ENCODE results near the gene ARHGEF12. TPM values are rescaled to one million over a fixed set of nuclear protein-coding genes. Genes with fewer than 3 reads are reported as not detected.

Gene ARHGEF12
- total and polyA plus RNA-seq, 3 experiments from 2014 or later: 4.6 to 31.0 (median 30.1) TPM

- H3K4me1 Mint-ChIP-seq: no peaks in the 10 kb centered on the region
- H3K27ac Mint-ChIP-seq: no peak overlapping the region
- Histone ChIP-seq H3K4me3 (ENCODE audit: low read length) (no peak overlapping the region), H3K27me3 (ENCODE audit: insufficient read depth, low read length, poor library complexity, severe bottlenecking) (no peaks in the 10 kb centered on the region), H3K4me1 (ENCODE audit: insufficient read depth, low read length) (no peaks in the 10 kb centered on the region), H3K27ac (ENCODE audit: low read depth, low read length) (no peak overlapping the region), H3K36me3 (ENCODE audit: insufficient read depth, low read length) (no peaks in the 10 kb centered on the region), H3K9me3 (ENCODE audit: low read length) (no peaks in the 10 kb centered on the region)
- peaks cover 0 to 1% of the 10 kb centered on the region in 2 donors for H3K27me3 Mint-ChIP-seq
- H3K36me3 Mint-ChIP-seq: peaks cover 0 to 31% (median 3%) of the 10 kb centered on the region in 3 donors
- no peaks in the 10 kb centered on the region for H3K9me3 Mint-ChIP-seq
- H3K4me3 Mint-ChIP-seq: no peak overlapping the region
- ChIA-PET CTCF (no interaction called here), POLR2A (no interaction called here)
- DNase-seq: no peak
These were observed 88.7 kb downstream of the ARHGEF12 start for GRCh38 chr11:120424970-120425332.

GRCh38 chr11:120425527-120425926, 89.3 kb downstream of the ARHGEF12 start:
- H3K27ac ChIP-seq (ENCODE audit: low read depth, low read length): no peak overlapping the region

GRCh38 chr11:120430146-120430545, 93.9 kb downstream of the ARHGEF12 start:
- no peaks in the 10 kb centered on the region for H3K36me3 ChIP-seq (ENCODE audit: insufficient read depth, low read length)
- H3K4me1 Mint-ChIP-seq: peaks cover 16 to 18% (median 17%) of the 10 kb centered on the region in 3 donors
- no peaks in the 10 kb centered on the region for H3K9me3 Mint-ChIP-seq
- no peaks in the 10 kb centered on the region for H3K4me1 ChIP-seq (ENCODE audit: insufficient read depth, low read length)
- no peak for DNase-seq
- no peak overlapping the region for H3K27ac Mint-ChIP-seq
- CTCF ChIA-PET: interaction anchor here (0.7 kb wide), 1 partner anchor 12 kb away, joined by 3 read pairs; no protein-coding TSS in a partner anchor
- no peaks in the 10 kb centered on the region for H3K9me3 ChIP-seq (ENCODE audit: low read length)
- H3K27me3 ChIP-seq (ENCODE audit: insufficient read depth, low read length, poor library complexity, severe bottlenecking): no peaks in the 10 kb centered on the region
- H3K4me3 ChIP-seq (ENCODE audit: low read length): no peak overlapping the region
- H3K27ac ChIP-seq (ENCODE audit: low read depth, low read length): no peak overlapping the region
- POLR2A ChIA-PET: no interaction called here
- H3K36me3 Mint-ChIP-seq: peaks cover 0 to 27% (median 8%) of the 10 kb centered on the region in 3 donors
- H3K4me3 Mint-ChIP-seq: no peak overlapping the region
- peaks cover 0 to 1% of the 10 kb centered on the region in 2 donors for H3K27me3 Mint-ChIP-seq

More at GRCh38 chr11:120425527-120425926, 89.3 kb downstream of the ARHGEF12 start:
- Mint-ChIP-seq H3K27ac (no peak overlapping the region), H3K4me1 (no peaks in the 10 kb centered on the region), H3K36me3 (peaks cover 0 to 31% (median 3%) of the 10 kb centered on the region in 3 donors), H3K9me3 (no peaks in the 10 kb centered on the region), H3K27me3 (peaks cover 0 to 1% of the 10 kb centered on the region in 2 donors), H3K4me3 (no peak overlapping the region)
- H3K27me3 ChIP-seq (ENCODE audit: insufficient read depth, low read length, poor library complexity, severe bottlenecking): no peaks in the 10 kb centered on the region
- ChIA-PET POLR2A (no interaction called here), CTCF (no interaction called here)
- no peak for DNase-seq
- no peaks in the 10 kb centered on the region for H3K9me3 ChIP-seq (ENCODE audit: low read length)
- H3K36me3 ChIP-seq (ENCODE audit: insufficient read depth, low read length): no peaks in the 10 kb centered on the region
- no peaks in the 10 kb centered on the region for H3K4me1 ChIP-seq (ENCODE audit: insufficient read depth, low read length)
- no peak overlapping the region for H3K4me3 ChIP-seq (ENCODE audit: low read length)

GRCh38 chr11:120431633-120432032, 95.4 kb downstream of the ARHGEF12 start:
- Mint-ChIP-seq H3K9me3 (no peaks in the 10 kb centered on the region), H3K27me3 (peaks cover 0 to 1% of the 10 kb centered on the region in 2 donors), H3K27ac (peak overlapping the region in 2 of 8 donors; percentile 4 to 48), H3K4me3 (peak overlapping the region in 1 of 7 donors; percentile 7), H3K4me1 (peaks cover 16 to 18% (median 17%) of the 10 kb centered on the region in 3 donors), H3K36me3 (peaks cover 0 to 24% (median 5%) of the 10 kb centered on the region in 3 donors)
- no peaks in the 10 kb centered on the region for H3K27me3 ChIP-seq (ENCODE audit: insufficient read depth, low read length, poor library complexity, severe bottlenecking)
- DNase-seq: no peak
- H3K4me3 ChIP-seq (ENCODE audit: low read length): no peak overlapping the region
- H3K36me3 ChIP-seq (ENCODE audit: insufficient read depth, low read length): no peaks in the 10 kb centered on the region
- no peaks in the 10 kb centered on the region for H3K4me1 ChIP-seq (ENCODE audit: insufficient read depth, low read length)
- ChIA-PET POLR2A (no interaction called here), CTCF (no interaction called here)
- H3K27ac ChIP-seq (ENCODE audit: low read depth, low read length): no peak overlapping the region
- H3K9me3 ChIP-seq (ENCODE audit: low read length): no peaks in the 10 kb centered on the region

GRCh38 chr11:120432056-120433018, 96.1 kb downstream of the ARHGEF12 start:
- H3K4me3 Mint-ChIP-seq: peak overlapping the region in 1 of 7 donors; percentile 12
- H3K36me3 Mint-ChIP-seq: peaks cover 0 to 25% (median 5%) of the 10 kb centered on the region in 3 donors
- no peak overlapping the region for H3K4me3 ChIP-seq (ENCODE audit: low read length)
- H3K27ac ChIP-seq (ENCODE audit: low read depth, low read length): no peak overlapping the region
- H3K4me1 Mint-ChIP-seq: peaks cover 16 to 18% (median 17%) of the 10 kb centered on the region in 3 donors
- no peaks in the 10 kb centered on the region for H3K9me3 ChIP-seq (ENCODE audit: low read length)
- DNase-seq: peak in 1 of 5 donors; percentile 1
- CTCF ChIA-PET: no interaction called here
- no peaks in the 10 kb centered on the region for H3K9me3 Mint-ChIP-seq
- no peaks in the 10 kb centered on the region for H3K4me1 ChIP-seq (ENCODE audit: insufficient read depth, low read length)
- peaks cover 0 to 1% of the 10 kb centered on the region in 2 donors for H3K27me3 Mint-ChIP-seq
- no peaks in the 10 kb centered on the region for H3K27me3 ChIP-seq (ENCODE audit: insufficient read depth, low read length, poor library complexity, severe bottlenecking)
- peak overlapping the region in 5 of 8 donors; percentile 8 to 48 (median 33) for H3K27ac Mint-ChIP-seq
- POLR2A ChIA-PET: no interaction called here
- no peaks in the 10 kb centered on the region for H3K36me3 ChIP-seq (ENCODE audit: insufficient read depth, low read length)

GRCh38 chr11:120441592-120441991, 105.4 kb downstream of the ARHGEF12 start:
- Mint-ChIP-seq H3K27ac (no peak overlapping the region), H3K9me3 (no peaks in the 10 kb centered on the region), H3K4me3 (no peak overlapping the region), H3K36me3 (peaks cover 5 to 50% (median 7%) of the 10 kb centered on the region in 3 donors), H3K4me1 (no peaks in the 10 kb centered on the region), H3K27me3 (no peaks in the 10 kb centered on the region)
- ChIA-PET POLR2A (no interaction called here), CTCF (interaction anchor here (1.2 kb wide), 1 partner anchor 11 kb away, joined by 3 read pairs; no protein-coding TSS in a partner anchor)
- Histone ChIP-seq H3K27ac (ENCODE audit: low read depth, low read length) (no peak overlapping the region), H3K4me1 (ENCODE audit: insufficient read depth, low read length) (no peaks in the 10 kb centered on the region), H3K9me3 (ENCODE audit: low read length) (no peaks in the 10 kb centered on the region), H3K4me3 (ENCODE audit: low read length) (no peak overlapping the region), H3K36me3 (ENCODE audit: insufficient read depth, low read length) (no peaks in the 10 kb centered on the region), H3K27me3 (ENCODE audit: insufficient read depth, low read length, poor library complexity, severe bottlenecking) (no peaks in the 10 kb centered on the region)
- DNase-seq: no peak

GRCh38 chr11:120442031-120442430, 105.8 kb downstream of the ARHGEF12 start:
- CTCF ChIA-PET: interaction anchor here (1.2 kb wide), 1 partner anchor 12 kb away, joined by 3 read pairs; no protein-coding TSS in a partner anchor
- no peak overlapping the region for H3K27ac Mint-ChIP-seq

GRCh38 chr11:120446802-120447201, 110.6 kb downstream of the ARHGEF12 start:
- peaks cover 17 to 68% (median 27%) of the 10 kb centered on the region in 3 donors for H3K36me3 Mint-ChIP-seq
- H3K27ac Mint-ChIP-seq: no peak overlapping the region
- POLR2A ChIA-PET: no interaction called here
- Histone ChIP-seq H3K27ac (ENCODE audit: low read depth, low read length) (no peak overlapping the region), H3K9me3 (ENCODE audit: low read length) (no peaks in the 10 kb centered on the region), H3K4me3 (ENCODE audit: low read length) (no peak overlapping the region), H3K4me1 (ENCODE audit: insufficient read depth, low read length) (no peaks in the 10 kb centered on the region), H3K27me3 (ENCODE audit: insufficient read depth, low read length, poor library complexity, severe bottlenecking) (no peaks in the 10 kb centered on the region), H3K36me3 (ENCODE audit: insufficient read depth, low read length) (no peaks in the 10 kb centered on the region)
- H3K4me3 Mint-ChIP-seq: no peak overlapping the region
- H3K27me3 Mint-ChIP-seq: no peaks in the 10 kb centered on the region
- H3K9me3 Mint-ChIP-seq: no peaks in the 10 kb centered on the region
- DNase-seq: no peak
- H3K4me1 Mint-ChIP-seq: no peaks in the 10 kb centered on the region
- CTCF ChIA-PET: interaction anchor here (1.6 kb wide), 1 partner anchor 43 kb away, joined by 3 read pairs; no protein-coding TSS in a partner anchor

More at GRCh38 chr11:120442031-120442430, 105.8 kb downstream of the ARHGEF12 start:
- Histone ChIP-seq H3K27me3 (ENCODE audit: insufficient read depth, low read length, poor library complexity, severe bottlenecking) (no peaks in the 10 kb centered on the region), H3K9me3 (ENCODE audit: low read length) (no peaks in the 10 kb centered on the region), H3K4me1 (ENCODE audit: insufficient read depth, low read length) (no peaks in the 10 kb centered on the region), H3K4me3 (ENCODE audit: low read length) (no peak overlapping the region), H3K36me3 (ENCODE audit: insufficient read depth, low read length) (no peaks in the 10 kb centered on the region), H3K27ac (ENCODE audit: low read depth, low read length) (no peak overlapping the region)
- POLR2A ChIA-PET: no interaction called here
- H3K36me3 Mint-ChIP-seq: peaks cover 9 to 53% (median 11%) of the 10 kb centered on the region in 3 donors
- no peak for DNase-seq
- no peaks in the 10 kb centered on the region for H3K9me3 Mint-ChIP-seq
- no peaks in the 10 kb centered on the region for H3K4me1 Mint-ChIP-seq
- no peak overlapping the region for H3K4me3 Mint-ChIP-seq
- H3K27me3 Mint-ChIP-seq: no peaks in the 10 kb centered on the region

All from CD8-positive, alpha-beta memory T cell (primary cell).